ENCODE results near the gene AZI2. TPM values are rescaled to one million over a fixed set of nuclear protein-coding genes. Genes with fewer than 3 reads are reported as not detected.

The AZI2 gene
- total RNA-seq, 1 experiment from 2014 or later, result 106 TPM

- TSS peak; percentile 43 for BruUV-seq (replicated peaks)
- H3K4me3 ChIP-seq (ENCODE audit: low read depth, low read length, poor library complexity, severe bottlenecking), result peak overlapping the region; percentile 66
- ChIA-PET CTCF (no interaction called here), POLR2A (ENCODE audit: low non-redundant PET) (no interaction called here)
- TF ChIP-seq EZH2 (IDR thresholded peaks at IDR 0.05; ENCODE audit: borderline replicate concordance, low read depth, low read length, poor library complexity, severe bottlenecking), result no peak
- no peak for TF ChIP-seq CTCF (conservative IDR thresholded peaks at IDR 0.05; ENCODE audit: low read depth, low read length)
- peak; percentile 25 for DNase-seq (ENCODE audit: low spot score)
- H3K27ac ChIP-seq (ENCODE audit: low read depth, low read length, poor library complexity, severe bottlenecking), result peak overlapping the region; percentile 95
- H3K27me3 ChIP-seq (replicated peaks; ENCODE audit: insufficient read depth, low read depth, low read length, poor library complexity), result no peaks in the 10 kb centered on the region
- H3K4me1 ChIP-seq (ENCODE audit: insufficient read depth, low read length, poor library complexity, severe bottlenecking), result peaks cover 33% of the 10 kb centered on the region
- H3K9me3 ChIP-seq (ENCODE audit: low read depth, low read length, poor library complexity, severe bottlenecking), result no peaks in the 10 kb centered on the region
- no peaks in the 10 kb centered on the region for H3K36me3 ChIP-seq (ENCODE audit: insufficient read depth, low read length, poor library complexity, severe bottlenecking)
- intact Hi-C loops (cut with micrococcal nuclease; ENCODE audit: unreplicated experiment), result loop anchor here (10.0 kb wide), 1 partner anchor 103 kb away; the partner anchor contains the start of gene CMC1
Observed at GRCh38 chr3:28347374-28348264, 1.0 kb downstream of the AZI2 start.

GRCh38 chr3:28345690-28346089 is 2.9 kb downstream of the AZI2 start:
- TF ChIP-seq CTCF (conservative IDR thresholded peaks at IDR 0.05; ENCODE audit: low read depth, low read length) (no peak), EZH2 (IDR thresholded peaks at IDR 0.05; ENCODE audit: borderline replicate concordance, low read depth, low read length, poor library complexity, severe bottlenecking) (no peak)
- Histone ChIP-seq H3K4me3 (ENCODE audit: low read depth, low read length, poor library complexity, severe bottlenecking) (no peak overlapping the region), H3K27ac (ENCODE audit: low read depth, low read length, poor library complexity, severe bottlenecking) (no peak overlapping the region), H3K27me3 (replicated peaks; ENCODE audit: insufficient read depth, low read depth, low read length, poor library complexity) (no peaks in the 10 kb centered on the region), H3K9me3 (ENCODE audit: low read depth, low read length, poor library complexity, severe bottlenecking) (no peaks in the 10 kb centered on the region), H3K4me1 (ENCODE audit: insufficient read depth, low read length, poor library complexity, severe bottlenecking) (peaks cover 46% of the 10 kb centered on the region), H3K36me3 (ENCODE audit: insufficient read depth, low read length, poor library complexity, severe bottlenecking) (no peaks in the 10 kb centered on the region)
- ChIA-PET CTCF (no interaction called here), POLR2A (ENCODE audit: low non-redundant PET) (interaction anchor here (0.6 kb wide), 1 partner anchor 115 kb away, joined by 3 read pairs; no protein-coding TSS in a partner anchor)
- DNase-seq (ENCODE audit: low spot score), result no peak
- intact Hi-C loops (cut with micrococcal nuclease; ENCODE audit: unreplicated experiment), result loop anchor here (10.0 kb wide), 1 partner anchor 101 kb away; the partner anchor contains the start of gene CMC1
- no TSS peak for BruUV-seq (replicated peaks)

GRCh38 chr3:28343144-28343543 is 5.5 kb downstream of the AZI2 start:
- ChIA-PET POLR2A (ENCODE audit: low non-redundant PET) (no interaction called here), CTCF (no interaction called here)
- H3K9me3 ChIP-seq (ENCODE audit: low read depth, low read length, poor library complexity, severe bottlenecking), result no peaks in the 10 kb centered on the region
- TF ChIP-seq CTCF (conservative IDR thresholded peaks at IDR 0.05; ENCODE audit: low read depth, low read length), result no peak
- TF ChIP-seq EZH2 (IDR thresholded peaks at IDR 0.05; ENCODE audit: borderline replicate concordance, low read depth, low read length, poor library complexity, severe bottlenecking), result no peak
- intact Hi-C loops (cut with micrococcal nuclease; ENCODE audit: unreplicated experiment), result loop anchor here (10.0 kb wide), 1 partner anchor 98 kb away; the partner anchor contains the start of gene CMC1
- no peak overlapping the region for H3K4me3 ChIP-seq (ENCODE audit: low read depth, low read length, poor library complexity, severe bottlenecking)
- BruUV-seq (replicated peaks), result no TSS peak
- peaks cover 21% of the 10 kb centered on the region for H3K36me3 ChIP-seq (ENCODE audit: insufficient read depth, low read length, poor library complexity, severe bottlenecking)
- H3K27ac ChIP-seq (ENCODE audit: low read depth, low read length, poor library complexity, severe bottlenecking), result peak overlapping the region; percentile 5
- H3K27me3 ChIP-seq (replicated peaks; ENCODE audit: insufficient read depth, low read depth, low read length, poor library complexity), result no peaks in the 10 kb centered on the region
- H3K4me1 ChIP-seq (ENCODE audit: insufficient read depth, low read length, poor library complexity, severe bottlenecking), result peaks cover 40% of the 10 kb centered on the region
- no peak for DNase-seq (ENCODE audit: low spot score)
